Stimulated activated CD4-positive, alpha-beta T cell treated with anti-CD3 and anti-CD28 coated beads, TNF-alpha, amount 100 ng/mL, for 4 hours (primary cell): ENCODE data around the gene MRTO4.
"Not testable (repeated sequence)": the region's sequence is repeated elsewhere in the genome, so short reads cannot be mapped to it uniquely, and the experiment has no call there.

Experiments used
- DNase-seq, 3 experiments: peaks; one replicate each; pipeline ENCODE4 v3.0.0-alpha.2; 2020; ENCODE audit warnings: low read depth in 3 of 3

MRTO4 gene

DNA sequence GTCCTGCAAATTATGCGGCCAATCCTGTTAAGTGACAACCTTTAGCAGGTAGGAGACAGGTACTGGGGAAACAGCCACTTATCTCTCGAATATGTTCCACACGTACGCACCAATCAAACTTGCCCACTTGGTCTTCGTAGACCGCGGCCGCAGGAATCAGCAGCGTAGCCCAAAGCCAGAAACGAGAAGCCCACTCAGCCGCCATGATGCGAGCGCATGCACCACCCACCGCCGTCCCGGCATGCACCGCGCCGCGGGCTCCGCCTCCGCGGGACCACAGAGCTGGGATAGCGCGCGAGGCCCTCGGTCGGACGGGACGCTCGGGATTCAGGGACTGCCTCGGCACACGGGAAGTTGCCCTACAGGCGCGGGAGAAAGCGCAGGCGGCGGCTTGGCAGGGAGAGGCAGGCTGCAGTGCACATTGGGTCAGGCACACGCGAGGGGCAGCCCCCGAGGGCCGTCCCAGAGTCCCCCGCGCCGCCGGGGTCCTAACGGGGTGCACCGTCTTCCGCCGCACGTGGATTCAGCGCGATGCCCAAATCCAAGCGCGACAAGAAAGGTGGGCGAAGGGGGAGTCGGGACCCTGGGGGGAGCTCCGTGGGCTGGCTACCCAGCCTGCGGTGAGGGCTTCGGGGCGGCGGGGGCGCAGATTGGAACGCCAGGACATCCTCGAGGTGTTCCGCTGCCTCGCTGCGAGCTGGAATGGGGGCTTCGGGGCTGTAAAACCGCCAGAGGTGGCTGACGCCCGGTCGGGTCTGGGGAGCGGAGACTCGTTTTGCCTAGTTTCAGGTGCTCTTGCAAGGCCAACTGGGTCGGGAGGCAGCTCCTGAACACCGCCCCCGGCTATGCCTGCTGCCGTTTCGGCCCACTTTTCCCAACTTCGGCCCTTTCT, at the start of gene MRTO4, which contains the start of gene EMC1:
TSS of gene MRTO4 (plus strand) at position 501 of the 892 bp plus-strand sequence. CDS start at position 532, 31 bp downstream.
TSS of gene EMC1 (minus strand) at position 220 of the 892 bp plus-strand sequence. CDS start at position 205, 15 bp downstream.
- DNase-seq, result peak; percentile 75 to 89 (median 88)

DNA sequence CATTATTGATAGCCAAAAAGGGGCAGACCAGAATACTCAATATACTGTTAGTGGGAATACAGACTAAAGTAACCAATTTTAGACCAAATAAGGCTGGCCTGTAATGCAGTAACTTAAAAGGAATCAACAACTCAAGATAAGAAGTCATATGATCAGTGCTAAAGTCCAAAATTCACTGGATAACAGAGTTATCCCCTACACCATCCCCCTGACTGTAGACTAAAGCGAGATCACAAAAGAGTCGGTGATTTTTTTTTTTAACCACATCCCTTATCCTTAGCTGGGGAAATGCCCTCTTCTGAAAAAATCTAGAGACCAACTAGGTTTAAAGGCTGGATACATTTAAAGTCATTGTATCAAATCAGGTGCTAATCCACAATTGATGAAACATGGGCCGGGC, 49.2 kb upstream of the MRTO4 start:
- DNase-seq, result no peak

GRCh38 chr1:19203440-19203839, 48.2 kb upstream of the MRTO4 start:
- no peak for DNase-seq

GRCh38 chr1:19204446-19205266, 46.9 kb upstream of the MRTO4 start:
- no peak for DNase-seq

GRCh38 chr1:19205403-19205802, 46.2 kb upstream of the MRTO4 start:
- no peak for DNase-seq

DNA sequence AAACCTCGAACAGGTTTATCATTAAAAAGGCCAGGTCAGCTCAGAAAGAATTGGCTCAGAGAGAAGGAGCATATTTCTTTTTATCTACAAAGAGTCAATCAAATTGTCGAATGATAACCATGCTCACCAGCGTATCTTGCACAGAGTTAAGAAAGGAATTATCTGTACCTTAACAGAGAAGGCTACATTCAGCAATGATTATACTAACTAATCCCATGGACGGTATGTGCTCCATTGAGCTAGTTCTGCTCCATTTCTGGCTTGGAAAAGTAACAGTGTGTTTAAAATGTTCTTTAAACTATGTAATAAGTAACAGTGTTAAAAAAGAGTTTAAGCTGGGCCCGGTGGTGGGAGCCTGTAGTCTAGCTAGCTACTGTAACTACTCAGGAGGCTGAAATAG, 45.8 kb upstream of the MRTO4 start:
- no peak for DNase-seq

- DNase-seq, result no peak
Observed at GRCh38 chr1:19206947-19207346, 44.7 kb upstream of the MRTO4 start.

DNA sequence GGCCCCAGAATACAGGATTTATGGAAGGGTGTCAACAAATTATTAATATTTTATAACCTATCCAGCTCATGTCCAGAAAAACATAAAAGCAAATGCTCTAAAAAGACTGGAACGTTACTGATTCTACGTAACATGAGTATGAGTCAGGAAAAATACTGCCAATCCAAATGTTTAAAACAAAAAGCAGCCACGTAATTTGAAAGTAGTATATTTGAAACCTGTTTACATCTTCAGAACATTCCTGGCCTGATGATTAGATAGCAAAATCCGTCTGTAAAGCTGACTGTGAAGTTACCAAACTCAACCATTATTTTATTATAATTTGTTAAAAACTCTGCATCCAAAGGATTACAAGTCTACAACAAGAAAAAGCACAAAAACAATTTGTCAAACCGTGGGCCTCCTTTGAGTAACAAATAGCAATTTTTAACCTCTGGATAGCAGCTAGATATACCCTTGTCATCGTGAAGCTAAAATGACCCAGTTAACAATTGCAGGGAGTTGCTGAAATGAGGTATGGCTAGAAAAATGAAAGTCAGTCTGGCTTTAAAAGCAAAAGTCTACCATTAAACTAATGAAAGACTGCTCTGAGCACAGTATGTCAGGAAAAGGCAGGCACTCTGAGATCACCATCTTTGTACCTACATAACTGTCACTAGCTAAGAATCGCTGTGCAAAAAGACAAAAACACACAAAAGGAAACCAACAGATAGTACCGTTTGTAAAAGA, 42.7 kb upstream of the MRTO4 start:
- DNase-seq, result no peak

DNA sequence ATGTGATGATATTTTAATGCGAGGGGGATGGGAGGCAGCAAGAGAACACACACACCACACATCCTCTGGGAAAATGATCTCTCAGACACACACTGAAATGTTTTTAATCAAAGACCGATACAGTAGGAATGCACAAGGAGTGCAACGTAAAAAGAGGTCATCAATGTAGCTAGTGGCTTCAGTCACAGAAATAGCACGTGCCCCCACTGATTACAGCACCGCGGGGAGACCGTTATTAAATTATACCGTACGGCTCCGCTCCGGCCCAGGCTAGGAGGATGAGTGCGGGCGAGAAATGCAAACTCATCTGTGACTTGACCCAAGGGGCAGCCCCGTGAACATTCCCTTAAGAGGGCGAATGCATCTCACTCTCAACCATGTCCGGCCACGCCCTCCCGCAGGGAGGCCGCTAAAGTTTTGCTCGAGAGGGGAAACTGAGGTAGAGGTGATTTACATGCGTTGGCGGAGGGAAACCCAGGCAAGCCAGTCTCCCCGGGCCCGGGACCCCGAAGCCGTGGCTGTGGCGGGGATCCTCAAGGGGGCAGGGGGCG, 42.1 kb upstream of the MRTO4 start:
- peak in 1 of 3 experiments; percentile 7 for DNase-seq

- peak; percentile 92 to 96 (median 93) for DNase-seq
Observed at GRCh38 chr1:19209990-19210771, 41.4 kb upstream of the MRTO4 start, which contains the start of gene UBR4. Gene UBR4, minus strand, starts transcription at chr1:19210266. Its CDS starts 18 bp downstream, at chr1:19210248.

DNA sequence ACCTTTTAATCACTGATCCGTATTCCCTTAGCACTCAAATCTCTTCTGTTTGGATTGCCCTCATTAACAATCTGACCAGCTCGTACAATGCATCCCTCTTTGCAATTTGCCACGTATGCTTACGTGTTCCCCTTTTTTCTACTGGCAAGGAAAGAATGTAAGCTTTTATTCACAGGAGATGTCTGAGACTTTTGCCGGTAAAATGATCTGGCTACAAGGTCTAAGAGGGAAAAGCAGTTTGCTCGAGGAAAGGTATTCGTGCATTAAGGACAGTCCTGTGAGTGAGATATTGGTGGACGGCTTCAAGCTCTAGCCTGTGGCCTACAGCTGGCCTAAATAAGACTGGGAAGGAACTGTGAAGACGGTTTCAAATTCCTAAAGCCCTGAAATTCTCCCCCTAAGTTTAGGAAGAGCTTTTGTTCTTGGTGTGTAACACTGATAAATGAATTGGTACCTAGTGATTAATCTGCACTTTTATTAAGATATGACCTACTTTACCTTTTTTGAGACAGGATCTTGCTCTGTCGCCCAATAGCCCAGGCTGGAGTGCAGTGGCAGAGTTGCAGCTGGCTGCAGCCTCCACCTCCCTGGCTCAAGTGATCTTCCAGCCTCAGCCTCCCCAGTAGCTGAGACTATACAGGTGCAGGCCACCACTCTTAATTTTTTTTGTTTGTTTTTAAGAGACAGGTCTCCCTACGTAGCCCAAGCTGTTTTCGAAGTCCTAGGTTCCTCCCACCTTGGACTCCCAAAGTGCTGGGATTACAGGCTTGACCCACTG, 40.6 kb upstream of the MRTO4 start:
- no peak for DNase-seq

- no peak for DNase-seq
Observed at GRCh38 chr1:19212167-19212566, 39.4 kb upstream of the MRTO4 start.

DNA sequence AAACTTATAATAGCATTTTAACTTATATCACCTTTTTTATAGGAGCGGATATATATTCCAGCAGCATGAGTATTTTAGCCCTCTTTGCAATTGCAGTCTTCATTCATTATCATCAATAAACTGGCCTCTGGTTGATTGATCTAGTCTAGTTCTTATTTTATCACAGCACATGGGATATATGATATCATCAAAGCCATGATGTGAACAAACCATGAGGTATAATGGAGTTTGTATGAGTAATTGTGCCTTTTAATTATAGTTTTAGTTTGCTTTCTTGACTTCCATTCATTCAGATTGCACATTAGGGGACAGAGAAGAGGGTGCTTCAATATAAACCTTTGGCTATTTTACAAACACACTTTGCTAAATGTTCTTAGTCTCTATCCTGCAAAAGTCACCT, 38.0 kb upstream of the MRTO4 start:
- DNase-seq, result no peak

DNA sequence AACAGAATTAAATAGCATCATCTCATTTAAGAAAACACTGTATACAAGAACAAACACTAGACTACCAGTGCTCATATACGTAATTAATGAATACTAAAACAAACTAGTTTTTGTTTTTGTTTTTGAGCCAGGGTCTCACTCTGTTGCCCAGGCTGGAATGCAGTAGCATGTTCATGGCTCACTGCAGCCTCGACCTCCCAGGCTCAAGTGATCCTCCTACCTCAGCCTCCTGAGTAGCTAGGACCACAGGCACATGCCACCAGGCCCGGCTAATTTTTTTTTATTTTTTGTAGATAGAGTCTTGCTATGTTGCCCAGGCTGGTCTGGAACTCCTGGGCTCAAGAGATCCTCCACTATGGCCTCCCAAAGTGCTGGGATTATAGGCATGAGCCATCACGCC, 35.0 kb upstream of the MRTO4 start:
- not testable (repeated sequence) for DNase-seq

DNA sequence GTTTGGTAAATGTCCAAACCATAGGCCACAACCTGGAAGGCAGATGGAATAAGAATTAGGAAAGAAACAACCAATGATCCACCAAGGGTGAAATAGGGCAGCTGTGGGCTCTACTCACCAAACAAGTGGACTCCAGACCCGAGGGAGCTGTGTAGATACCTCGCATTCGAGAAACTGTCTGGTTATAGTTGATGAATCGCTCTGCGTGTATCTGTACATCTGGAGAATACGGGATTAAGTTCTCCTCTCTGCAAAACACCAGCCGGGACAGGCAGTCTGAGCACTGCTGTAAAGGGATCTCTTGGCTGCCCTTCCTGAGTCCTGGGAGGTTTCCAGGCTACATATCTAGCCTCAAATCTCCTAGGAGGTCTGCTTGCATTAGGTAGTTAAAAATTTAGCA, 32.2 kb upstream of the MRTO4 start:
- DNase-seq, result no peak

DNA sequence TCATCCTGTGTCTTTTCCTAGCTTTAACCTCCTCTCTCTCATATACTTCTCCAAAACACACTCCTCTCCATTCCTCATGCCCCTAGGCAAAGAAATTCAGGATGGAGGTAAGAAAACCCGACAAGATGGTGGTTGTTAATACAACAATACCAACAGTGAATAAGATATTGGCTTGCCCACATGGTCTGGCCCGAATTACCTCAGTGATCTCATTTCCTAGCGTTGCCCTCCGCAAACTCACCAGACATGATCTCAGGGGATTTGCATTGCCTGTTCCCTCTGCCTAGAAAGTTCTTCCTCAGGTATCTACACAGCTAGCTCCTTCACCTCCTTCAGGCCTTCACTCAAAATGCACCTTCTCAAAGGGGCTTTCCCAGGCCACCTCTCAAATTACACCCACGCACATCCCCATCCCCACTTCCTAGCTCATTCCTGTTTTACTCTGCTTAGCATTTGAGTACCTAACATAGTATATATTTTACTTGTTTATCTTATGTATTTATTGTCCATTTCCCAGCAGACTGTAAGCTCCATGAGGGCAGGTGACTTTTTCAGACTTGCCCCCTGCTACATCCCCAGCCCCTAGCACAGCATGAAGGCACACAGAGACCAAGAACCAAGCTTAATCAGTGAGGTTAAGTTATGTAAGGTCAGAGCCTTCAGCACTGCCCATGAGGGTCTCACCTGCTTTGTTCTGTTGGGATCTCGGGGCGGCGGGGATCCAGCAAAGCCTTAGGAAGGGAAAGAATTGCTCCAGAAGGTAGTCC, 31.3 kb upstream of the MRTO4 start:
- DNase-seq, result no peak

GRCh38 chr1:19220991-19221390, 30.6 kb upstream of the MRTO4 start:
- no peak for DNase-seq

DNA sequence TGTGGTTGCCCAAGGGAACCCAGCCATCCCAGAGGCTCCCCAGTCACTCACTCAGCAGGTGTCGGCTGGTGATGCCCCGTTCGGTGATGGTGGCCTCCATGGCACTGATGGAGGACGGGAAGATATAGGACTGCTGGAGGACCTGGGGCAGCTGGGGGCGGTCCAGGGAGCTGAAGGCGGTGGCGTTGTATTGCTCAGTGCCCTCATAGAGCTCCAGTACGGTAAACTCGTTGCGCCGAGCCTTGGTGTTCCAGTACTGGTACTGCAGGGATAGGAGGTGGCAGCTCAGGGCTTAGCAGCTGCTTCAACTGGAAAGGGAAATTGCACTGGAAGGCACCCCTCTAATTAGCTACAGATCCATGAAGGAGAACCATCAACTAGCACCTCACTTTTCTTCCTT, 29.0 kb upstream of the MRTO4 start:
- DNase-seq, result no peak
